CD4-positive, alpha-beta memory T cell (primary cell): ENCODE results near the gene TCP10L. TPM values are rescaled to one million over a fixed set of nuclear protein-coding genes. Genes with fewer than 3 reads are reported as not detected.
A peak's percentile ranks its signal among the peaks of the same experiment; 100 is the strongest.
"Not testable (repeated sequence)": the region's sequence is repeated elsewhere in the genome, so short reads cannot be mapped to it uniquely, and the experiment has no call there.

Experiments used
- CTCF ChIA-PET: fragments of 350-600 bp; sonication (Branson Sonifier 250); formaldehyde crosslinking; loops from one replicate; lab custom pipeline; 2021; ENCODE audit warnings: inconsistent platforms; ENCODE audit not compliant: partially characterized antibody; lab: Charles Lee
- POLR2A ChIA-PET: fragments of 350-600 bp; sonication (Branson Sonifier 250); formaldehyde crosslinking; loops from one replicate; lab custom pipeline; 2021; ENCODE audit not compliant: partially characterized antibody; lab: Charles Lee
- DNase-seq, 5 donors: peaks; one replicate each; pipeline versions ENCODE4 v3.0.0 to v3.0.0-alpha.2; 2020 to 2022; ENCODE audit warnings: mixed read lengths in 1 of 5
- H3K27ac ChIP-seq: one replicate; pipeline ENCODE4 v1.7.0; 2013; ENCODE audit warnings: low read depth, low read length
- H3K27me3 ChIP-seq: 2 replicates; pipeline ENCODE4 v1.7.0; 2013; ENCODE audit warnings: mild to moderate bottlenecking, low read length, moderate library complexity; ENCODE audit not compliant: insufficient read depth
- H3K36me3 ChIP-seq: 2 replicates; pipeline ENCODE4 v1.7.0; 2013; ENCODE audit warnings: mild to moderate bottlenecking, low read length, moderate library complexity; ENCODE audit not compliant: insufficient read depth
- H3K4me1 ChIP-seq: 2 replicates; pipeline ENCODE4 v1.7.0; 2013; ENCODE audit warnings: mild to moderate bottlenecking, low read length, moderate library complexity; ENCODE audit not compliant: insufficient read depth
- H3K4me3 ChIP-seq, 2 donors: one replicate each; pipeline ENCODE4 v1.7.0; 2013; ENCODE audit warnings: low read length in 2 of 2, mild to moderate bottlenecking in 1 of 2
- H3K9me3 ChIP-seq, 2 donors: one replicate each; pipeline ENCODE4 v1.7.0; 2013; ENCODE audit warnings: low read length in 2 of 2, control low read depth in 1 of 2; ENCODE audit not compliant: control insufficient read depth in 1 of 2
- H3K27ac Mint-ChIP-seq, 7 donors: one replicate each; pipeline ENCODE4 v1.8.0; 2020 to 2021; ENCODE audit warnings: mixed read lengths in 7 of 7, mild to moderate bottlenecking in 6 of 7, inconsistent platforms in 3 of 7, moderate library complexity in 3 of 7
- H3K27me3 Mint-ChIP-seq, 2 donors: one replicate each; pipeline ENCODE4 v1.8.0; 2020 to 2021; ENCODE audit warnings: mixed read lengths in 2 of 2
- H3K36me3 Mint-ChIP-seq, 2 donors: one replicate each; pipeline ENCODE4 v1.8.0; 2020 to 2021; ENCODE audit warnings: mixed read lengths in 2 of 2, inconsistent platforms in 1 of 2, mild to moderate bottlenecking in 1 of 2
- H3K4me1 Mint-ChIP-seq, 4 donors: one replicate each; pipeline ENCODE4 v1.8.0; 2020 to 2021; ENCODE audit warnings: mixed read lengths in 4 of 4, mild to moderate bottlenecking in 1 of 4
- H3K4me3 Mint-ChIP-seq, 8 donors: one replicate each; pipeline ENCODE4 v1.8.0; 2020 to 2021; ENCODE audit warnings: mixed read lengths in 8 of 8, mild to moderate bottlenecking in 7 of 8, moderate library complexity in 6 of 8, inconsistent platforms in 3 of 8
- H3K9me3 Mint-ChIP-seq, 8 donors: one replicate each; pipeline ENCODE4 v1.8.0; 2020 to 2021; ENCODE audit warnings: mixed read lengths in 8 of 8, mild to moderate bottlenecking in 5 of 8, inconsistent platforms in 3 of 8, moderate library complexity in 1 of 8
- intact Hi-C: fragments of 100-400 bp; cut with micrococcal nuclease; formaldehyde crosslinking; loops from one replicate; pipeline ENCODE4 v1.15.1; 2023
- polyA plus RNA-seq, 2 donors: library from polyadenylated mRNA; unstranded; fragments of 300-500 nt; fragmentation: Illumina TruSeq; gene quantifications; one replicate each; pipeline ENCODE4 v1.2.3, GENCODE V29; 2021
- total RNA-seq, 2 experiments: library from RNA; stranded (reverse); gene quantifications; one replicate each; pipeline ENCODE4 v1.2.3, GENCODE V29; 2021

The TCP10L gene
- total and polyA plus RNA-seq, 4 experiments from 2014 or later: 0.10 to 1.0 (median 0.55) TPM; not detected in 1

DNA sequence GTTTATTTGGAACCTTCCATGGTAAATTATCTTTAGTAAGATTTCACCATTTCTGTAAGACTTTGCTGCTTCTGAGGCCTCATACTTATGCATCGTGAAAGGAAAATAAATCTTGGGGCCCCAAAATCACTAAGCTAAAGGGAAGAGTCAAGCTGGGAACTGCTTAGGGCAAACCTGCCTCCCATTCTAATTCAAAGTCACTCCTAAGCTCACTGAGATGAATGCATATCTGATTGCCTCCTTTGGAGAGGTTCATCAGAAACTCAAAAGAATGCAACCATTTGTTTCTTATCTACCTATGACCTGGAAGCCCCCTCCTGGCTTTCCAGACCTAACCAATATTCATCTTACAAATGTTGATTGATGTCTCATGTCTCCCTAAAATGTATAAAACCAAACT lies 23.8 kb downstream of the TCP10L start:
- peaks cover 9 to 16% of the 10 kb centered on the region in 2 donors for H3K36me3 Mint-ChIP-seq
- H3K36me3 ChIP-seq, H3K27ac ChIP-seq, H3K9me3 ChIP-seq, intact Hi-C loops, POLR2A ChIA-PET, H3K27me3 ChIP-seq, H3K4me3 Mint-ChIP-seq, H3K4me3 ChIP-seq, H3K27me3 Mint-ChIP-seq, H3K4me1 ChIP-seq, DNase-seq: not testable (repeated sequence)
- peaks cover 0 to 15% (median 11%) of the 10 kb centered on the region in 8 donors for H3K9me3 Mint-ChIP-seq
- peak overlapping the region in 1 of 7 donors; percentile 57 for H3K27ac Mint-ChIP-seq
- CTCF ChIA-PET: interaction anchor here (1.5 kb wide), 1 partner anchor 9 kb away, joined by 4 read pairs; no protein-coding TSS in a partner anchor
- H3K4me1 Mint-ChIP-seq: peaks cover 0 to 15% (median 3%) of the 10 kb centered on the region in 4 donors

GRCh38 chr21:32560896-32561295 lies 24.4 kb downstream of the TCP10L start:
- peaks cover 9 to 10% of the 10 kb centered on the region in 2 donors for H3K36me3 Mint-ChIP-seq
- intact Hi-C loops: no loop called here
- Histone ChIP-seq H3K36me3 (no peaks in the 10 kb centered on the region), H3K9me3 (no peaks in the 10 kb centered on the region), H3K27ac (no peak overlapping the region), H3K4me3 (no peak overlapping the region), H3K4me1 (no peaks in the 10 kb centered on the region), H3K27me3 (no peaks in the 10 kb centered on the region)
- peaks cover 0 to 15% (median 11%) of the 10 kb centered on the region in 8 donors for H3K9me3 Mint-ChIP-seq
- H3K27ac Mint-ChIP-seq: no peak overlapping the region
- H3K4me1 Mint-ChIP-seq: peaks cover 0 to 20% (median 3%) of the 10 kb centered on the region in 4 donors
- no peak overlapping the region for H3K4me3 Mint-ChIP-seq
- H3K27me3 Mint-ChIP-seq: no peaks in the 10 kb centered on the region
- CTCF ChIA-PET: interaction anchor here (0.9 to 1.5 kb wide), 2 partner anchors 8 to 10 kb away, joined by 4 to 5 read pairs; no protein-coding TSS in a partner anchor
- POLR2A ChIA-PET: interaction anchor here (3.0 kb wide), 1 partner anchor 8 kb away, joined by 10 read pairs; no protein-coding TSS in a partner anchor
- no peak for DNase-seq

DNA sequence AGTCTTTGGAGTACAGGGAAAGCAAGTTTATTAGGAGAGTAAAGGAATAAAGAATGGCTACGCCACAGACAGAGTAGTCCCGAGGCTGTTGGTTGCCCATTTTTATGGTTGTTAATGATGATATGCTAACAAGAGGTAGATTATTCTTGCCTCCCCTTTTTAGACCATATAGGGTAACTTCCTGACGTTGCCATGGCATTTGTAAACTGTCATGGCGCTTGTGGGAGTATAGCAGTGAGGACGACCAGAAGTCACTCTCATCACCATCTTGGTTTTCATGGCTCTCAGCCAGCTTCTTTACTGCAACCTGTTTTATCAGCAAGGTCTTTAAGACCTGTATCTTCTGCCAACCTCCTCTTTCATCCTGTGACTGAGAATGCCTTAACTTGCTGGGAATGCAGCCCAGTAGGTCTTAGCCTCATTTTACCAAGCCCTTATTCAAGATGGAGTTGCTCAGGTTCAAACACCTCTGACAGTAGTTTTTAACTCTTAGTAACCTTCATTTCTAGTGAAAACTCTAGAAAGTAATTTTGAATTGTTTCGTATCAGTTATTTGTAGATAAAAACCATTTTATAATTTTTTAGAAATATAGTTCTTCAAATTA lies 26.2 kb downstream of the TCP10L start:
- H3K4me1 Mint-ChIP-seq: peaks cover 0 to 24% (median 5%) of the 10 kb centered on the region in 4 donors
- H3K9me3 ChIP-seq: no peaks in the 10 kb centered on the region
- DNase-seq: no peak
- no peaks in the 10 kb centered on the region for H3K27me3 Mint-ChIP-seq
- H3K4me3 ChIP-seq: no peak overlapping the region
- POLR2A ChIA-PET: interaction anchor here (3.0 kb wide), 1 partner anchor 10 kb away, joined by 10 read pairs; no protein-coding TSS in a partner anchor
- H3K36me3 ChIP-seq: no peaks in the 10 kb centered on the region
- CTCF ChIA-PET: interaction anchor here (0.7 kb wide), 1 partner anchor 201 kb away, joined by 3 read pairs; no protein-coding TSS in a partner anchor
- H3K27me3 ChIP-seq: no peaks in the 10 kb centered on the region
- peak overlapping the region in 2 of 7 donors; percentile 3 to 6 for H3K27ac Mint-ChIP-seq
- no peak overlapping the region for H3K27ac ChIP-seq
- H3K4me3 Mint-ChIP-seq: no peak overlapping the region
- no peaks in the 10 kb centered on the region for H3K4me1 ChIP-seq
- peaks cover 0 to 1% of the 10 kb centered on the region in 2 donors for H3K36me3 Mint-ChIP-seq
- intact Hi-C loops: loop anchor here (5.0 kb wide), 1 partner anchor 47 kb away; no protein-coding TSS in a partner anchor
- no peaks in the 10 kb centered on the region for H3K9me3 Mint-ChIP-seq

GRCh38 chr21:32558106-32558505 lies 27.2 kb downstream of the TCP10L start:
- Histone ChIP-seq H3K36me3 (no peaks in the 10 kb centered on the region), H3K27ac (no peak overlapping the region), H3K4me3 (no peak overlapping the region), H3K9me3 (no peaks in the 10 kb centered on the region), H3K27me3 (no peaks in the 10 kb centered on the region), H3K4me1 (no peaks in the 10 kb centered on the region)
- DNase-seq: no peak
- H3K27ac Mint-ChIP-seq: peak overlapping the region in 1 of 7 donors; percentile 36
- no peaks in the 10 kb centered on the region for H3K27me3 Mint-ChIP-seq
- intact Hi-C loops: loop anchor here (5.0 kb wide), 1 partner anchor 46 kb away; no protein-coding TSS in a partner anchor
- ChIA-PET CTCF (no interaction called here), POLR2A (interaction anchor here (3.0 kb wide), 1 partner anchor 11 kb away, joined by 10 read pairs; no protein-coding TSS in a partner anchor)
- peaks cover 0 to 24% (median 5%) of the 10 kb centered on the region in 4 donors for H3K4me1 Mint-ChIP-seq
- H3K9me3 Mint-ChIP-seq: no peaks in the 10 kb centered on the region
- H3K36me3 Mint-ChIP-seq: peaks cover 0 to 1% of the 10 kb centered on the region in 2 donors
- no peak overlapping the region for H3K4me3 Mint-ChIP-seq

DNA sequence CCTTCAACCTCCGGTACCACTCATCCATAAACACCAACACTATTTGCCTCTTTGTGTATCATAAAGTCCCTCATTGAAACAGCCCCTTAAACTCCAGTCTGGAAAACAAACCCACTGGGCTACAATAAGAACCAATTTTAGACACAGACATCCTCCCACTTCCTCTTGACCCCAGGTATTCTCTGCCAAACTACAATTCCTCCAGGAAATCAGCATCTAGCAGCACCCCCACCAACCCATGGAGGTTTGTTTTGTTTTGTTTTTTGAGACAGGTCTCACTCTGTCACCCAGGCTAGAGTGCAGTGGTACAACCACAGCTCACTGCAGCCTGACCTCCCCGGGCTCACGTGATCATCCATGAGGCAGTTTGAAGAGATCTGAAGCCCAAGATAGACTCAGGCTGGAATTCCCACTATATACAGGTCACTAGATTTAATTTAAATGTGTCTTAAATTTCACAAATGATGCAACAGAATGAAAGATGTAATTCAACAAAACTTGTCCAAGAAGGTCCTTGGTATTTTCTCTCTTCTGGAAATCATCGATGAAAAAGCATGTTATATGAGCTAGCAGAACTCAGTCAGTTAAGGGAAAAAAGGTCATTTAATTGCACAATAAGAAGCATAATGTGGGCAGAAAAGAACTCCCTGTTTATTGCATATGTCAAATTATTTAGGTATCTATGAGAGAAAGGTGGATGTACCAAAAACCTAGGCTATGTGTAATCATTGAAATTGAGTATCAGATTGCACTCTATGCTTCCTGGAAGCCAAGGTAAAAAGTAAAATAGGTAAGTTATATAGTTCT lies 30.3 kb downstream of the TCP10L start:
- H3K4me1 Mint-ChIP-seq: peaks cover 0 to 15% (median 4%) of the 10 kb centered on the region in 4 donors
- no peak for DNase-seq
- CTCF ChIA-PET: no interaction called here
- no peak overlapping the region for H3K4me3 Mint-ChIP-seq
- Histone ChIP-seq H3K4me3 (no peak overlapping the region), H3K36me3 (no peaks in the 10 kb centered on the region), H3K27ac (no peak overlapping the region), H3K27me3 (no peaks in the 10 kb centered on the region), H3K9me3 (no peaks in the 10 kb centered on the region), H3K4me1 (no peaks in the 10 kb centered on the region)
- intact Hi-C loops: loop anchor here (5.0 kb wide), 1 partner anchor 43 kb away; no protein-coding TSS in a partner anchor
- H3K36me3 Mint-ChIP-seq: no peaks in the 10 kb centered on the region
- peaks cover 0 to 2% (median 0%) of the 10 kb centered on the region in 8 donors for H3K9me3 Mint-ChIP-seq
- POLR2A ChIA-PET: no interaction called here
- H3K27ac Mint-ChIP-seq: peak overlapping the region in 4 of 7 donors; percentile 2 to 30 (median 17)
- no peaks in the 10 kb centered on the region for H3K27me3 Mint-ChIP-seq

DNA sequence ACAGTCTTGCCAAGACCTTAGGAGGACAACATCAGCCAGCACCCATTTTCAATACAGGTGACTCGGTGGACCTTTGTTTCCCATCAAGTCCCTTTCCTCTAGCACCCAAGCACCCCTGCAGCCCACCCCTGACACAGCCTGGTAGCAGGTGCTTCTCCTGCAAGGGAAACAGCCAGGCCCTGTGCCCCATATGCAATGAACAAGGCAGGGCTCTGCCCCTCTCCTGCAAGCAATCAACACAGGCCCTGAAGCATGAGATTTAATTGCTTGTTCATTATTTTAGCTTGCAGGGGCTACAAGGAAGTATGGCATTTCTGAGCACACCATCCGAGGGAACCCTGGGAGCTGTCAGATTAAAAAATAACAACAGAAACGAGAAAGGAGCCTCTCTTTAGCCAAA lies 35.4 kb downstream of the TCP10L start:
- Histone ChIP-seq H3K27me3 (no peaks in the 10 kb centered on the region), H3K4me1 (no peaks in the 10 kb centered on the region), H3K27ac (no peak overlapping the region), H3K4me3 (no peak overlapping the region), H3K9me3 (no peaks in the 10 kb centered on the region), H3K36me3 (no peaks in the 10 kb centered on the region)
- intact Hi-C loops: no loop called here
- Mint-ChIP-seq H3K36me3 (no peaks in the 10 kb centered on the region), H3K4me1 (peaks cover 0 to 6% (median 2%) of the 10 kb centered on the region in 4 donors), H3K9me3 (peaks cover 0 to 2% (median 0%) of the 10 kb centered on the region in 8 donors), H3K27ac (no peak overlapping the region), H3K27me3 (no peaks in the 10 kb centered on the region), H3K4me3 (no peak overlapping the region)
- ChIA-PET POLR2A (no interaction called here), CTCF (no interaction called here)
- no peak for DNase-seq

DNA sequence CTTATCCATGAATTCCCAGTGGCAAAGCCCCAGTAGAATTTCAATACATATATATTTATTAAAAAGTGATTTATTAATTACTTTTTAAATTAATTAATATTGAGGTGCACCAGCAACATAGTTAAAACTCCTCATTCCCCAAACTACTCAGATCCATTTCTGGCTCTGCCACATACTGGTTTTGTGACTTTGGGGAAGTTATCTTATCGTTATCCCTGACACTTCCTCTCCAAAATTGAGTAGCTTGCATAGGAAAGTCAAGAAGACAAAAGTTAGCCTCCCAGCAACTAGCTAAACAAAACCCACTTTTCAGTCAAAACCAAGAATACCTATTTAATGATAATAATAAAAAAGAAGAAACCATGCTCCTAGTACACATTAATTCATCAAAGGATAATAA lies 35.9 kb downstream of the TCP10L start:
- intact Hi-C loops: no loop called here
- Histone ChIP-seq H3K9me3 (no peaks in the 10 kb centered on the region), H3K27ac (no peak overlapping the region), H3K27me3 (no peaks in the 10 kb centered on the region), H3K36me3 (no peaks in the 10 kb centered on the region), H3K4me3 (no peak overlapping the region), H3K4me1 (no peaks in the 10 kb centered on the region)
- Mint-ChIP-seq H3K27ac (no peak overlapping the region), H3K4me1 (peaks cover 0 to 3% (median under 1%) of the 10 kb centered on the region in 4 donors), H3K36me3 (no peaks in the 10 kb centered on the region), H3K9me3 (peaks cover 0 to 2% (median 0%) of the 10 kb centered on the region in 8 donors), H3K27me3 (no peaks in the 10 kb centered on the region), H3K4me3 (no peak overlapping the region)
- POLR2A ChIA-PET: no interaction called here
- CTCF ChIA-PET: no interaction called here
- no peak for DNase-seq
